BJ (cell line): ENCODE measurements around the gene UBE2I. TPM values are rescaled to one million over a fixed set of nuclear protein-coding genes. Genes with fewer than 3 reads are reported as not detected.

Experiments
- CTCF ChIA-PET: fragments of 350-600 bp; formaldehyde crosslinking; extraction: SDS; loops from one replicate; lab custom pipeline; 2021; ENCODE audit warnings: antibody characterized with exemption, inconsistent platforms; lab: Yijun Ruan, JAX
- POLR2A ChIA-PET: fragments of 300-600 bp; sonication (Branson Sonifier 250); formaldehyde crosslinking; extraction: SDS; loops from one replicate; lab custom pipeline; 2021; ENCODE audit warnings: antibody characterized with exemption; lab: Charles Lee
- DNase-seq: peaks from one replicate; pipeline ENCODE4 v3.0.0-alpha.2; 2011; ENCODE audit warnings: low read depth
- H3K27me3 ChIP-seq: 2 replicates; pipeline ENCODE4 v1.6.0; 2011; ENCODE audit warnings: low read length; ENCODE audit not compliant: control insufficient read depth, insufficient read depth
- H3K36me3 ChIP-seq: 2 replicates; pipeline ENCODE4 v1.5.1; 2011; ENCODE audit warnings: low read length; ENCODE audit not compliant: control insufficient read depth, insufficient read depth
- H3K4me3 ChIP-seq: 2 replicates; pipeline ENCODE4 v1.5.1; 2011; ENCODE audit warnings: low read depth, mild to moderate bottlenecking, control low read depth, low read length
- CTCF ChIP-seq: IDR thresholded peaks from 2 replicates; pipeline ENCODE4 v1.5.1; 2011; ENCODE audit warnings: low read depth, mild to moderate bottlenecking, control low read depth, inconsistent platforms, low read length, moderate library complexity; ENCODE audit not compliant: insufficient read depth
- polyA plus RNA-seq: library from polyadenylated mRNA; depleted of rRNA; stranded (reverse); fragments of >200 nt; gene quantifications from 2 replicates; pipeline ENCODE4 v1.2.3, GENCODE V29; 2011

UBE2I gene
- polyA plus RNA-seq, 1 experiment, result 81.2 TPM

GRCh38 chr16:1348441-1348840 is 39.0 kb downstream of the UBE2I start:
- no peak for TF ChIP-seq CTCF
- Histone ChIP-seq H3K36me3 (peaks cover 16% of the 10 kb centered on the region), H3K27me3 (no peaks in the 10 kb centered on the region), H3K4me3 (no peak overlapping the region)
- ChIA-PET CTCF (no interaction called here), POLR2A (no interaction called here)
- DNase-seq, result no peak

GRCh38 chr16:1348926-1349325 is 39.5 kb downstream of the UBE2I start:
- TF ChIP-seq CTCF, result no peak
- H3K4me3 ChIP-seq, result no peak overlapping the region
- CTCF ChIA-PET, result no interaction called here
- POLR2A ChIA-PET, result no interaction called here
- DNase-seq, result no peak
- no peaks in the 10 kb centered on the region for H3K27me3 ChIP-seq
- peaks cover 16% of the 10 kb centered on the region for H3K36me3 ChIP-seq

GRCh38 chr16:1349351-1349750 is 39.9 kb downstream of the UBE2I start:
- peaks cover 16% of the 10 kb centered on the region for H3K36me3 ChIP-seq
- DNase-seq, result no peak
- TF ChIP-seq CTCF, result no peak
- H3K4me3 ChIP-seq, result no peak overlapping the region
- no peaks in the 10 kb centered on the region for H3K27me3 ChIP-seq
- ChIA-PET CTCF (interaction anchor here (1.2 kb wide), 1 partner anchor 12 kb away, joined by 3 read pairs; no protein-coding TSS in a partner anchor), POLR2A (no interaction called here)

- no peak for DNase-seq
- ChIA-PET CTCF (interaction anchor here (1.2 to 1.5 kb wide), 2 partner anchors 12 to 14 kb away, joined by 3 to 10 read pairs; no protein-coding TSS in a partner anchor), POLR2A (no interaction called here)
- Histone ChIP-seq H3K4me3 (no peak overlapping the region), H3K36me3 (peaks cover 16% of the 10 kb centered on the region), H3K27me3 (no peaks in the 10 kb centered on the region)
- TF ChIP-seq CTCF, result no peak
Measured at GRCh38 chr16:1349951-1350350, 40.5 kb downstream of the UBE2I start.

GRCh38 chr16:1350691-1351090 is 41.3 kb downstream of the UBE2I start:
- no peak for TF ChIP-seq CTCF
- Histone ChIP-seq H3K36me3 (peaks cover 16% of the 10 kb centered on the region), H3K27me3 (no peaks in the 10 kb centered on the region), H3K4me3 (peak overlapping the region; percentile 71)
- POLR2A ChIA-PET, result no interaction called here
- CTCF ChIA-PET, result interaction anchor here (1.2 to 1.5 kb wide), 2 partner anchors 13 kb away, joined by 3 to 10 read pairs; no protein-coding TSS in a partner anchor
- DNase-seq, result no peak
